Neuronal stem cell (in vitro differentiated cells): ENCODE measurements around the gene MAB21L3.

ENCODE experiments used
- DNase-seq: peaks from one replicate; pipeline ENCODE4 v3.0.0-alpha.2; 2013; ENCODE audit warnings: low spot score
- H2AFZ ChIP-seq: one replicate; pipeline ENCODE4 v1.6.1; 2013; ENCODE audit warnings: mild to moderate bottlenecking, low read length, inconsistent platforms
- H2AK5ac ChIP-seq: 2 replicates; pipeline ENCODE4 v1.6.1; 2013; ENCODE audit warnings: low read depth, mild to moderate bottlenecking, inconsistent platforms, low read length, moderate library complexity, mixed read lengths
- H2BK120ac ChIP-seq: 2 replicates; pipeline ENCODE4 v1.6.1; 2013; ENCODE audit warnings: low read depth, mild to moderate bottlenecking, inconsistent platforms, low read length, moderate library complexity, mixed read lengths
- H2BK12ac ChIP-seq: one replicate; pipeline ENCODE4 v1.6.1; 2013; ENCODE audit warnings: low read length, inconsistent platforms
- H2BK15ac ChIP-seq: 2 replicates; pipeline ENCODE4 v1.6.1; 2013; ENCODE audit warnings: mild to moderate bottlenecking, low read length, inconsistent platforms, mixed read lengths
- H2BK5ac ChIP-seq: one replicate; pipeline ENCODE4 v1.6.1; 2013; ENCODE audit warnings: inconsistent platforms, mild to moderate bottlenecking, low read length, moderate library complexity
- H3K14ac ChIP-seq: one replicate; pipeline ENCODE4 v1.6.1; 2013; ENCODE audit warnings: low read length, inconsistent platforms
- H3K18ac ChIP-seq: 2 replicates; pipeline ENCODE4 v1.6.1; 2013; ENCODE audit warnings: low read length, inconsistent platforms
- H3K23ac ChIP-seq: 2 replicates; pipeline ENCODE4 v1.6.1; 2013; ENCODE audit warnings: low read depth, mild to moderate bottlenecking, mixed read lengths, low read length, inconsistent platforms; ENCODE audit not compliant: poor library complexity
- H3K27ac ChIP-seq: replicated peaks from 3 replicates; pipeline ENCODE4 v1.5.1; 2013; ENCODE audit warnings: low read length, inconsistent platforms
- H3K27me3 ChIP-seq, 3 experiments: 2 replicates each; pipeline ENCODE4 v1.6.1; 2013; ENCODE audit warnings: low read length in 3 of 3, mild to moderate bottlenecking in 2 of 3, inconsistent platforms in 1 of 3, low read depth in 1 of 3, mixed read lengths in 1 of 3, moderate library complexity in 1 of 3; ENCODE audit not compliant: control insufficient read depth in 3 of 3, insufficient read depth in 3 of 3
- H3K36me3 ChIP-seq, 2 donors: replicated peaks in 1 of 2; 2 replicates each; pipeline ENCODE4 v1.6.1; 2013; ENCODE audit warnings: low read length in 2 of 2; ENCODE audit not compliant: control insufficient read depth in 2 of 2, insufficient read depth in 2 of 2
- H3K4ac ChIP-seq: 2 replicates; pipeline ENCODE4 v1.6.1; 2013; ENCODE audit warnings: inconsistent platforms, mild to moderate bottlenecking, low read length, moderate library complexity
- H3K4me1 ChIP-seq, 2 donors: 1 replicate in 1 of 2; 2 replicates in 1 of 2; pipeline ENCODE4 v1.6.1; 2013; ENCODE audit warnings: low read length in 2 of 2, low read depth in 1 of 2; ENCODE audit not compliant: control insufficient read depth in 2 of 2, insufficient read depth in 1 of 2
- H3K4me2 ChIP-seq: one replicate; pipeline ENCODE4 v1.6.1; 2013; ENCODE audit warnings: mild to moderate bottlenecking, low read length, inconsistent platforms; ENCODE audit not compliant: insufficient read depth, poor library complexity, severe bottlenecking
- H3K4me3 ChIP-seq, 2 donors: 2 replicates each; pipeline ENCODE4 v1.5.1; 2013; ENCODE audit warnings: low read length in 2 of 2, mild to moderate bottlenecking in 2 of 2, inconsistent platforms in 1 of 2, moderate library complexity in 1 of 2
- H3K79me1 ChIP-seq: one replicate; pipeline ENCODE4 v1.6.1; 2013; ENCODE audit warnings: low read depth, mild to moderate bottlenecking, inconsistent platforms, low read length, moderate library complexity
- H3K9ac ChIP-seq: one replicate; pipeline ENCODE4 v1.6.1; 2013; ENCODE audit warnings: mild to moderate bottlenecking, low read depth, low read length, inconsistent platforms; ENCODE audit not compliant: poor library complexity
- H3K9me3 ChIP-seq, 2 donors: replicated peaks in 1 of 2; 2 replicates each; pipeline versions ENCODE3 to v1.6.1; 2013; ENCODE audit warnings: low read length in 2 of 2, mild to moderate bottlenecking in 2 of 2, inconsistent platforms in 1 of 2, low read depth in 1 of 2, mixed read lengths in 1 of 2, moderate library complexity in 1 of 2; ENCODE audit not compliant: control insufficient read depth in 2 of 2, insufficient read depth in 1 of 2
- H4K8ac ChIP-seq: one replicate; pipeline ENCODE4 v1.6.1; 2013; ENCODE audit warnings: low read depth, mild to moderate bottlenecking, inconsistent platforms, low read length, moderate library complexity
- H4K91ac ChIP-seq: one replicate; pipeline ENCODE4 v1.6.1; 2013; ENCODE audit warnings: low read length, low read depth, mild to moderate bottlenecking, inconsistent platforms; ENCODE audit not compliant: poor library complexity
- WGBS, 2 donors: extraction: QIAGEN DNeasy Blood & Tissue Kit; methylation state at CpG; one replicate each; pipeline ENCODE4 v1.1.7; 2013; ENCODE audit warnings: missing lambda C conversion rate in 2 of 2, mixed read lengths in 1 of 2; ENCODE audit not compliant: insufficient read length in 2 of 2, insufficient replicate concordance in 1 of 2; ENCODE audit errors: extremely low coverage in 2 of 2; 5-methylcytosine and 5-hydroxymethylcytosine counted together

Gene MAB21L3

DNA sequence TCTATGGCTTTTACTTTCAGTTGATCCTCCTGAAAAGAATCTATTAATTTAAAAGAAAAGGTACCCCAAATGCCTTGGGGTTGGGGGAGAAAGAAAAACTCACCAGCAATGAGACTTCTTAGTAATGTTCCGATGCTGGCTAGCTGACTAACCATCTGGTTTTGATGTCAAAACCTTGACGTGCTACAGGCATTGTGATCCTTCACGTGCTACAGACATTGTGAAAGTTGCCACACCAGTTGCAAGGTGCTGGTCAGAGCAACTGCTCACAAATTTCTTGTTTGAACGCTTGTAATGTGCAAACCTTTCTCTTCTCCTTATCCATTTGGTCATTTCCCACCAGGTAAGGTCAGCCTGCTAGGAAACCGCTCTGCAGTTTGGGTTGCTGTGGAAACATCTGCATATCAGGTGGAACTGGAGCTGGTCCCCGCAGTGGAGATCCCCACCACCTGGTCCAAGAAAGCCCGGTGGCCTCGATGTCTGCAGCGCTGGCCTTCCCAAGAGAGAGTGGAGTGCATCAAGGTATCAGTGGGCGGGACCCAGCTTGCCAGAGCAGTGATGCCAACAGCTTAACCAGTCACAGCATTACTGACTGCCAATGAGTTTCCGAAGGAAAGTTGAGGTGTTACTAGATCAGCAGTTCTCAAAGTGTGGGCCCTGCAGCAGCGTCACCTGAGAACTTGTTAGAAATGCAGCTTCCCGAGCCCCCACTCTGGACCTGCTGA, 16.1 kb downstream of the MAB21L3 start:
- Histone ChIP-seq H3K4me3 (no peak overlapping the region), H2BK12ac (no peak overlapping the region), H3K36me3 (no peaks in the 10 kb centered on the region), H3K79me1 (no peaks in the 10 kb centered on the region), H2AFZ (no peak overlapping the region), H3K9me3 (no peaks in the 10 kb centered on the region), H3K4ac (no peak overlapping the region), H2BK5ac (no peak overlapping the region), H3K18ac (no peak overlapping the region), H3K27ac (no peak overlapping the region), H4K91ac (no peak overlapping the region), H3K4me1 (no peaks in the 10 kb centered on the region), H3K27me3 (no peaks in the 10 kb centered on the region), H3K9ac (no peak overlapping the region), H4K8ac (no peak overlapping the region), H2BK15ac (no peak overlapping the region), H2BK120ac (no peak overlapping the region), H3K4me2 (no peak overlapping the region), H3K14ac (no peak overlapping the region), H2AK5ac (no peak overlapping the region), H3K23ac (no peak overlapping the region)
- no peak for DNase-seq
- no CpG with 5 or more reads among the region's 13 CpGs for WGBS, 2 donors

DNA sequence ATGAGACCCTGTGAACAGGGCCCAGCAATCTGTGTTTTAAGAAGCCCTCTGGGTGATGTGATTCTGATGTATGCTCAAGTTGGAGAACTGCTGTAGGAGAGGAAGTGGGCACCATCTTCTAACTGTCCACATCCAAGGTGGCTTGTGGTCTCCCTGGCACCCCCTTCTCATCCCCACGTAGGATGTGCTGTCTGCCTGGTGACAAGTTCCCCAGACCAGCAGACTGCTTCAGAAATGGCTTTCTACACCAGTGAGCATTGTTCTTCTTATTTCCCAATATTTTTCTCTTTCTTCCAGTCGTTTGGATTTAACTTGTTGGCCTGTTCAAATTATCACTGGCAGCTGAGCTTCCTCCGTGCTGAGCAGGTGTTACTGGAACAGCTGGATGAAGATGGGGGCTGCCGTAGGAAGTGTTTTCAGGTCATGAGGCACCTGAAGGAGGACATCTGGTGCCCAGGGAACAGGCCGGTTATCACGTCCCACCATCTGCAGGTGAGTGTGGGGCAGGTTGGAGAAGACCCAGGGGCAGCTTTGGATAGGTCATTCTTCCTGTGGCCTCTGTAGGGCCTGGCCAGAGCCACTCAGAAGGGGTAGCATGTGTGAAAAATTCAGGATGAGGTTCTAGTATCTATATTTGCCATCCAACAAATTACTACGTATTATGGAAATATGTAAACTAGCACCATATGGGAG, 16.8 kb downstream of the MAB21L3 start:
- no CpG with 5 or more reads among the region's 7 CpGs for WGBS, 2 donors

GRCh38 chr1:116128664-116129063, 17.5 kb downstream of the MAB21L3 start:
- Histone ChIP-seq H3K27ac (no peak overlapping the region), H3K23ac (no peak overlapping the region), H3K79me1 (no peaks in the 10 kb centered on the region), H2BK120ac (no peak overlapping the region), H3K4me2 (no peak overlapping the region), H2BK15ac (no peak overlapping the region), H2BK12ac (no peak overlapping the region), H3K14ac (no peak overlapping the region), H2BK5ac (no peak overlapping the region), H2AFZ (no peak overlapping the region), H4K8ac (no peak overlapping the region), H2AK5ac (no peak overlapping the region), H4K91ac (peak overlapping the region; percentile 34), H3K27me3 (no peaks in the 10 kb centered on the region), H3K4ac (no peak overlapping the region), H3K4me3 (no peak overlapping the region), H3K18ac (peak overlapping the region; percentile 6), H3K9ac (no peak overlapping the region), H3K9me3 (no peaks in the 10 kb centered on the region), H3K36me3 (no peaks in the 10 kb centered on the region), H3K4me1 (no peaks in the 10 kb centered on the region)
- no peak for DNase-seq
- WGBS, 2 donors, result no CpG with 5 or more reads among the region's 3 CpGs

More for the DNA sequence above, 16.8 kb downstream of the MAB21L3 start:
- Histone ChIP-seq H3K27ac (no peak overlapping the region), H3K9ac (no peak overlapping the region), H2AFZ (no peak overlapping the region), H3K27me3 (no peaks in the 10 kb centered on the region), H3K14ac (no peak overlapping the region), H3K18ac (no peak overlapping the region), H4K91ac (no peak overlapping the region), H3K4me1 (no peaks in the 10 kb centered on the region), H3K23ac (no peak overlapping the region), H3K4me3 (no peak overlapping the region), H3K36me3 (no peaks in the 10 kb centered on the region), H2AK5ac (no peak overlapping the region), H2BK120ac (no peak overlapping the region), H2BK12ac (no peak overlapping the region), H2BK15ac (no peak overlapping the region), H3K4me2 (no peak overlapping the region), H4K8ac (no peak overlapping the region), H3K4ac (no peak overlapping the region), H3K79me1 (no peaks in the 10 kb centered on the region), H3K9me3 (no peaks in the 10 kb centered on the region), H2BK5ac (no peak overlapping the region)
- no peak for DNase-seq

GRCh38 chr1:116129537-116129936, 18.3 kb downstream of the MAB21L3 start:
- no peaks in the 10 kb centered on the region for H3K4me1 ChIP-seq
- H3K23ac ChIP-seq, result no peak overlapping the region
- H2BK5ac ChIP-seq, result no peak overlapping the region
- no peak overlapping the region for H2AFZ ChIP-seq
- H3K4me2 ChIP-seq, result no peak overlapping the region
- H2BK12ac ChIP-seq, result no peak overlapping the region
- no peaks in the 10 kb centered on the region for H3K36me3 ChIP-seq
- H4K91ac ChIP-seq, result no peak overlapping the region
- H4K8ac ChIP-seq, result no peak overlapping the region
- H3K9me3 ChIP-seq, result no peaks in the 10 kb centered on the region
- H3K4me3 ChIP-seq, result no peak overlapping the region
- no peak overlapping the region for H3K14ac ChIP-seq
- no peak overlapping the region for H3K27ac ChIP-seq
- 100% methylated on average over 1 of the region's 6 CpGs; no CpG with 5 or more reads in 1 of the 2 donors for WGBS, 2 donors
- no peaks in the 10 kb centered on the region for H3K79me1 ChIP-seq
- H3K18ac ChIP-seq, result no peak overlapping the region
- H2AK5ac ChIP-seq, result no peak overlapping the region
- H2BK120ac ChIP-seq, result no peak overlapping the region
- DNase-seq, result no peak
- no peak overlapping the region for H3K4ac ChIP-seq
- no peak overlapping the region for H2BK15ac ChIP-seq
- no peaks in the 10 kb centered on the region for H3K27me3 ChIP-seq
- H3K9ac ChIP-seq, result no peak overlapping the region
